Activated CD4-positive, alpha-beta T cell treated with anti-CD3 and anti-CD28 coated beads for 1 hour (primary cell): ENCODE data around the gene DNMT3A.

Source experiments
- DNase-seq: peaks from one replicate; pipeline ENCODE4 v3.0.0-alpha.2; 2020

Gene DNMT3A

DNA sequence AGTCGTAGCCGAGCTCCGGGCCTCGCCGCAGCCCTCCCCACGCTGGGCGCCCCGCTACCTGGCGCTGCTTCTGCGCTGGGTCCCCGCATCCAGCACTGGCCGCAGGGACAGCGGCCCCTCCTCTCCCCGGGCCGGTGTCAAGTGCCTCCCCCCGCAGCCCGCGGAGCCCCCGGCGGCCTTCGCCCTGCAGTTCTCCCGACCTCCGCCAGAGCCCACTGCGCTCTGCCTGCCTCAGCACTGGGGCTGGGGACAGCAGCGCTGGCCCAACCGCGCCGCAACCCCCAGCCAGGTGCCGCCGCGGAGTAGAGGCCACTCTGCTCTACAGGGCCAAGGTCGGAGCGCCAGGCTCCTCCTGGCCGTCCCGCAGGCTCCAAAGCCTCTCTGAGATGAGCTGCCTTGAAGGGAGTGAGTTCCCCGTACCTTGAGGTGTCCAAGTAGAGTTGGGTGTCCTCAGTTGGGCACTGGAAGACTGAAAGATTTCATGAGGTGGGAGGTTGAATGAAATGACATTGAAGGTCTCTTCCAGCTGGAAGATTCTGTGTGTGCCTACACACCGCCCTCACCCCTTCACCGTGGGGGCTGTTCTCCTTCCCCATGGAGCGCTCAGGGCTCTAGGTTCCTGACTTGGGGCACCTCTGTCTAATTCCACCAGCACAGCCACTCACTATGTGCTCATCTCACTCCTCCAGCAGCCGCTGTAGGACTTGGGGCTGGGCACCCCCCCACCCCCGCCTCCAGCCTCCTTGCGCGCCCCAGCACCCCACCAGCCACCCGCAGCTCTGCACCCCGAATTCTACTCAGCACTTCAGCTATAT, 854 bp upstream of the DNMT3A start:
- DNase-seq, result peak; percentile 68

DNA sequence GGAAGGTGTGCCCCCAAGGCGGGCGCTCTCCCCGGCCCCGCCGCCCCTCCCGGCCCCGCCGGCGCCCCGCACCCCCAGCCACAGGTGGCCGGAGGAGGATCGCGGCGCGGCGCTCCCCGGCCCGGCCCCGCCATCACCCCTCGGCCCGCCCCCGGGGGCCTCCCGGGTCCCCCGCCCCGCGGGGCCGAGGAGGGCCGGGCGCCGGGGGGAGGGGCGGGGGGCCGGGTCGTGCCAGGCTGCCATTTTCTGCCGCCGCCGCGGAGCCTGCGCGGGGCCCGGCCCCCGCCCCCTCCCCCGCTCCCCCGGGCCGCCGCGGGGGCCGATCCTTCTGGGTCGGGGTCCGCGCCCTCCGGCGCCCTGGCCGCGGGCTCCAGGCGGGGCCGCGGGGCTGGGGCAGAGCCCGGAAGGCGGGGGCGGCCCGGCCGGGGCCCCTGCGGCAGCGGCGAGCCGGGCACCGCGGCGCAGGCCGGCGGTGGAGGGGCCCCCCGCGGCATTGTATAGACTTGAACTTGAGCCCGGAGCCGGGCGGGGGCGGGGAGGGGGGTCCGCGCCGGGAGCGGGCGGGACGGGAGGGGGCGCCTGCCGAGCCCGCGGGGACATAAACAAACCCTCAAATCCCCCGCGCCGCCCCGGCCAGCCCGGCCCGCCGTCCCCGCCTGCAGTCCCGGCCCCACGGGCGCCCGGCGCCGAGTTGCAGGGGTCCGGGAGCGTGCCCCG, 556 bp downstream of the DNMT3A start:
- DNase-seq, result no peak

DNA sequence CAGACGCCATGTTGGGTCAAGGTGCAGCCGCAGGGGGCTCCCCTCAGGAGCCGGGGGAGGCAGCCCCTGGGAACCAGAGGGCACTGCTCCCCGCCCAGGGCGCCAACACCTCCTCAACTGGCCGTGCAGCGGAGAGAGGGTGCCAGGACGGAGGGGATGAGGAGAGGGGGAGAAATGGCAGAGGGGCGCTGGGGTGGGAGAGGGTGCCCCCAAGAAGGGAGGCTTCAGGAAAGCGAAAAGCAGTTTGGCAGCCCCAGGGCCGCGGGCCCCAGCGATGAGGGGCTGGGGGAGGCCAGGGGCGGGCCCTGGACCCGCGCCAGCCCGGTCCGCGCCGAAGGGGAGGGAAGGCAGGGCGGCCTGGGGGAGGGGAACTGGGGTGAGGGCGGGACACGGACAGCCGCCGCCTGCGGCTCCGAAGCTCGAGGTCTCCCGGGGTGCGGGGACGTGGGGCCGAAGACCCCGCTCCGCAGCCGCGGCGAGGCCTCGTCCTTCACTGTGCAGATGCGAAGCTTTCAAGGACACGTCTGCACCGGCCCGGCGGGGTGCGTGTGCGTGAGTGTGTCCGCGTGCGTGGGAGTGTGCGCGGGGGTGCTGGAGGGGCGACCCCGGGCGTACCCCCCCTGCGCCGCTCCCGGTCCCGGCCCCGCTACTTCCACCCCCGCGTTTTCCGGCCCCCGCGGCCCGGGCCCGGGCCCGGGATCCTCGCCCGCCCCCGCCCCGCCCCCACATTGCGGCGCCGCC, 1.4 kb downstream of the DNMT3A start:
- no peak for DNase-seq

GRCh38 chr2:25339791-25340180, 1.9 kb downstream of the DNMT3A start:
- no peak for DNase-seq

DNA sequence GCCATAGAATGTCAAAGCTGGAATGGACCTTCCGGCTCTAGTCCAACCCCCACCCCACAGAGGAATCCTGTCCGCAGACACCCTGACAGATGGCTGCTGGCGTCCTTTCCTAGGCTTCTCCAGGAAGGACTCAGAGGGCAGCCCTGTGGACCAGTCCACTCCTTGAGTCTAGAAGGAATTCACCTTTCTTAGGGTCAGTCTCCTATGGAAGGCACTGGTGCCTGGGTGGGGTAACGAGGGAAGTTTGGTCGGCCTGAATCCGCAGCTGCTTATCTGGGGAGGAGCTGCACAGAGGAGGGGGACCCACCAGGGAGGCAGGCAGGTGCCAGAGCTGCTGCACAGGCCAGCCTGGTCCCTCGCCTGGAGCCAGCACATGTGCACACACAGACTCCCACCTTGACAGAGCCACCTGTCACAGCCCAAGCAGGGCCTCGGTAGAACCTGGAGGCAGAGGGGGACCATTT, 2.5 kb downstream of the DNMT3A start:
- DNase-seq, result no peak

GRCh38 chr2:25338401-25338800, 3.3 kb downstream of the DNMT3A start:
- DNase-seq, result no peak

DNA sequence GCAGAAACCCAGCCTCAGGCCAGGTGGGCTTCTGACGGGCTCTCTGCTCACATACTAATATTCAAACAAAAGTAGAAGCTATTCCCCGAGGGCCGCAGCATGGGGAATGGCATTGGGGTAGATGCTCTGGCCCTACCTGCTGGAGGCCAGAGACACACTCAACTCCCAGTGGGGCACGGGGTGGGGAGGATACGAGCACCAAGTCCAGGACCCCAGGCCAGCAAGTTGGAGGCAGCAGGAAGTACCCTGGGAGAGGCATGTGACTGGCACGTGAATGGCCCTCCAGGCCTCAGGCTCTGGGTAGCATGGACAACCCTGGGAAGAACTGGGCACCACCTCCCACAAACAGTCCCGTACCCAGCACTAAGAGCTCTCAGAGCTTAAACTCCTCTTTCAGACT, 3.8 kb downstream of the DNMT3A start:
- DNase-seq, result no peak

DNA sequence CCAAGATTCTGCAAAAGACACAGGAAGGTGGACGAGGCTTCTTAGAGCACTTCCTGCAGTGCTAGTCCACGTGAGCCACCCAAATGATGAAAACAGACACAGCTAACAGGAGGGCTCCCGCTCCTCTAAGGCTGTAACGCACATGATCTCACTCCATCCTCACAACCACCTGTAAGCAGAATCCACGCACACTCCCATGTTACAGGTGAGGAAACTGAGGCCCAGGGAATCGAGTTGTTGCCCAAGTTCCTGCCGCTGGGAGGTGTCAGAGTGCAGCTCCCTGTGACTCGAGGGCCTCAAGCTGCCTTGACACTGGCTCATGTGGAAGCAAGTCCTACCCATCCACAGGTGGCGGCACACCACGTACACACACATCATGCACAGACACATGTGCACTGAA, 4.4 kb downstream of the DNMT3A start:
- DNase-seq, result no peak

DNA sequence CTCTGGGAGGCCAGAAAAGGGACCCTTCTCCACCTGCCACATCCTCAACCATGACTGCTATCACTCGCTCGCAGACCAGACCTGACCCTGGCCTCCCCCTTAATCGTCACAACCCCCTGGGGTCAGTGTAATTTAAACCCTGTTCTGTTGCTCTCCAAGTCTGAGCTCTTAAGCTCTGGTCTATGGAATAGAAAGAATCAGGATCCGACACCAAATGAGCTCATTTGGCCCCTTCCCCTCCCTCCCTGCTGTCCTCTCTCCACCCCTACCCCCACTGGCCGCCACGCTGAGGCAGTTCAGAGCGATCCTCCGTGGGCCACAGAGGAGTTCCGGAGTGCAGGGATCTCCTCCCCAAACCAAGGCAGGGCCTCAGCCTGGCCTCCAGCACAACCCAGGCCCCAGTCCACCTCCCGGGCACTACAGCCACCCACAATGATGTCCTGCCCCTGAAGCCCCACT, 5.3 kb downstream of the DNMT3A start:
- DNase-seq, result no peak

GRCh38 chr2:25335971-25336370, 5.8 kb downstream of the DNMT3A start:
- DNase-seq, result no peak

DNA sequence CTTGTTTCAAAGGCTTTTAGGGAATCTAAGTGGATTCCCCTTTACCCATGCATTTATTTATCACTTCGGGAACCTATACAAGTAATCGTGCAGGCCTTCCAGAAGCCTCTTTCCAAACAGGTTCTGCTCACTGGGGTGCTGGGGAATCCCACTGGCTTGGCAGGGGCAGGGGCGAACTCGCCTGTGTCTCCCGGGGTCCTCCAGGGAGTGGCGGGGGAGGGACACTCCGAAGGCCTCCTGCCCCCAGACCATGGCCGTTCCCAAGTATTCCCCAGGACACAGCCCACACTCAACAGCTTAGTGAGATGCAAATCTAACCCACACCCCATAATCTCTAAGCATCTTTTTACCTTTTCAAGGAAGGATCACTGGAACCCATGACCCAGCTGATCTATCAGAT, 6.5 kb downstream of the DNMT3A start:
- no peak for DNase-seq

- no peak for DNase-seq
Measured at GRCh38 chr2:25334482-25334881, 7.2 kb downstream of the DNMT3A start.

- DNase-seq, result no peak
Measured at GRCh38 chr2:25333981-25334380, 7.7 kb downstream of the DNMT3A start.

DNA sequence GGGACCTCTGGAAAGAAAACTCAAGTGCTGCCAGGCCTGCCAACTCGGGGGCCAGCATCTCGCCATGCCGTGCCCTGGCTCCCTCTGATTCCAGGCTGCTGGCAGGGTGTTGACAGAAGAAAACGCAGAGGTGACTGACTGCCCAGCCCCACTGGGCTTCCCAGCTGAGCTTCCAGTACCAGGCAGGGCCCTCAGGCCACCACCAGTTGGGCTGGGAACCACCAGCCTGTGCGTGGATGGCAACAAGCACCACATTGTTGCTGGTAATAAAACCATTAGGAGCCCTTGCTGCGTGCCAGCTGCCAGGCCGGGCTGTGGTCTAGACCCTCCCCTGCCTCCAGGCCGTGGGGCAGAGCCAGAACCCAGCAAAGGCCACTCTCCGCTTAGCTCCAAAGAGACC, 9.2 kb downstream of the DNMT3A start:
- no peak for DNase-seq

DNA sequence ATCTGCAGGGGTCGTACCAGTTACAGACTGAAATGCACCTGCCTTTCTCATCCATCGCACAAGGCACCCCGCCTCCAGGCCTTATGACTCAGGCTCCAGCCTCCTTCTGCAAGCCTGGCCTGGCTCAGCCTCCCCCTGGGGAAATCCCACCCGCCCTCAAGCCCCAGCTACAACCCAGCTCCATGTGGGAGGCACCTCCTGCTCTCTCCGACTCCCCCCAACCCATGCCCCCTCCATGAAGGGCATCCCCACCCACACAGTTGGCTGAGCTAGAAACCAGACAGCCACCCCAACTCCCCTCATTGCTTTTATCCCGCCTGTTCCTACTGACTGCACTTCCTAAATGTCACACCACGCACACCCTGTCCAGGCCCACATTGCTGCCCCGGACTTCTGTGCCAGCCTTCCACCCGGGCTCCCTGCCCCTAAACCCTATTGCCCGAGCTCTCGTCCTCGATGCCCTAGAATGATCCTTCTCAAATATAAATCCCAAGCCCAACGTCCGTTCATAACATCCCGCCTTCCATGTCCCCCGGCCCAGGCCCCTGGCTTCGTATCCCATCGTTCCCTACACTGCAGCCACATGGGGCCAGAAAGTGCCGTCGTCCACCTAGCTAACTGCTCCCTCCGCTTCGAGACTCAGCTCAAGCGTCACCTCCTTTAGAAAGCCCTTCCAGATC, 9.9 kb downstream of the DNMT3A start:
- no peak for DNase-seq

GRCh38 chr2:25330937-25331336, 10.8 kb downstream of the DNMT3A start:
- DNase-seq, result no peak

DNA sequence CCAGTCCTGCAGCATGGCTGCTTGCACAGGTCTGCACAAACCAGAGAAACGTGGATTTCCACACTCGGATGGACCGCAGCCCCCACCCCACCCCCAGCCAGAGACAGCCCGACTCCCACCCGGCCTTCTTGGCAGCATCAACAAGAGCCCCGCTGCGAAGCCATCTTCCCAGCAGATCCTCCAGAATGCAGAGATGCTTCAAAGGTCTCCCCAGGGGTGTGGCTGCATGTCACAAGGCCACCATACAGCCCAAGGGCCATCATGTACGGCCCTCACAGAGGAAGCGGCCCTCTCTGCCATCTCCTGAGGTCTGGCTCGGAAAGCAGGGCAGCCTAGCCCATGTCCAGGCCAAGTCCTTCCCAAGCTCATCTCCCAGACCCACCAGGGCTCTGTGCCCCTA, 11.5 kb downstream of the DNMT3A start:
- no peak for DNase-seq

- DNase-seq, result no peak
Measured at GRCh38 chr2:25328152-25329085, 13.3 kb downstream of the DNMT3A start.

DNA sequence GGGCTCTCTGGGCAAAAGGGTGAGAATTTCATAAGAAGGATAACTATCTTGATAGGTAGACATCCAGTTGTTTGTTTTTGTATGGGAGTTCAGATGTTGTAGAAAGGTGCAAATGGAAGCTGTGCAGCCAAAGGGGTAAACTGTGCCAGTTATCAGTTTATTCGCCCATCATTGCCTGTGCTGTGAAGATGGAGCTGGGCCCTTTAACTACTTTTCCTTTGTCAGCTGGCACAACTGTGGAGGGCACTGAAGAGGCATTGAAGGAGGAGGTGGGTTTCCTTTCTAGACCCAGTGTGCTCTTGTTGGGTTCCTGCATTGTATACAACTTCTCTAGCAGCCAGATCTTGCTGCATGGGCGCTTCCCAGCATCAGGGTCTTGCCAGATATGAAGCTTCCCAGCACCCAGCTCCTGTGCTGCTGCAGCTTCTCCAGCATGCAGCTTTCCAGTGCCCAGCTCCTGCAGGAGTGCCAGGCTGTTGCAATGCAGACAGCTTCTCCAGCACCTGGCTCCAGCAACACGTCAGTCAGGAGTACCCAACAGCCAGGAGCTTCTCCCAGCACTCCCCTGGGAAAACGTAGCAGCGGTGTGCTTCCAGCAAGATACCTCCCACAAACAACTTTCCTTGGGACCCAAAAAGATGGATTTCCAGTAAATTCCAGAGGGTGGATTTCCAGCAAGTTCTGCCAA, 15.3 kb downstream of the DNMT3A start:
- DNase-seq, result no peak

GRCh38 chr2:25324905-25325592, 16.7 kb downstream of the DNMT3A start:
- DNase-seq, result no peak

- no peak for DNase-seq
Measured at GRCh38 chr2:25324251-25324650, 17.5 kb downstream of the DNMT3A start.
